ENCODE measurements around the gene CPZ.

Gene CPZ

DNA sequence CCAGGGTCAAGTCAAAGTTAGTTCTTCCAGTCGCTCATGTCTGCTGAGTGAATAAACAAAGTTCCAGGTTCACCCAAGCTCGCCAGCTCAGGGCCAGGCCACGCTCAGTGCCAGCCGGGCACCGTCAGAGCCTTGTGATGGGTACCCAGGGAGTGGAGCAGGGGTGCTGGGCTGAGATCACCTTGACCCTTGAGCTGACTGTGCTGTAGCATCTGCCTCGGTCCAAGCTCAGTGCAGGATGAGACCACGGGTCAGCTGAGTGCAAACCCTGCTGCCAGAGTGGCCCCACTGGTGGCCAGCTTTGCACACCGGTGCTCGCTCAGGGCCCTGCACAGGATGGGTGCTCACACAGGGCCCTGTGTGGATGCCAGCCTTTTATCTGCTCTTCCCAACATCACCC is 4.3 kb downstream of the CPZ start:
- DNase-seq = no peak

GRCh38 chr4:8597319-8597718 is 4.8 kb downstream of the CPZ start:
- no peak for DNase-seq

- DNase-seq = no peak
These were observed 5.2 kb downstream of the CPZ start for GRCh38 chr4:8597791-8598190.

GRCh38 chr4:8598391-8599090 is 6.0 kb downstream of the CPZ start:
- DNase-seq = no peak

DNA sequence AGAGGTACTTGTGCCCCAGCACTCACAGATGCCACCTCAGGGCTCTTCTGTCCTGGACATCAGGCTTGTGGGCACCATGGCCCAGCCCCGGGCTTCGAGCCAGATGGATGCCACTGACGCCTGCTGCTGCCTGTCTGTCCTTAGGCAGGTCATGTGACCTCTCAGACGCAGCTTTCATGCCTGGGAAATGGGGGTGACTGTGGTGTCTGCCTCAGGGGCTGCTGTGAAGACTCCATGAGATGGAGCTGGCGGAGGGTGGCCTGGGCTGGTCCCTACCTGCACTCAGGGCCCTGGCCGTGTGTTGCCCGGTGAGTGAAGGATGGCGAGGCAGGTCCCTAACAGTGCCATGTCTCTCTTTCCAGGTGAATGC is 6.5 kb downstream of the CPZ start:
- no peak for DNase-seq

- DNase-seq = peak; percentile 89
These were observed 7.1 kb downstream of the CPZ start for GRCh38 chr4:8599657-8600056.

DNA sequence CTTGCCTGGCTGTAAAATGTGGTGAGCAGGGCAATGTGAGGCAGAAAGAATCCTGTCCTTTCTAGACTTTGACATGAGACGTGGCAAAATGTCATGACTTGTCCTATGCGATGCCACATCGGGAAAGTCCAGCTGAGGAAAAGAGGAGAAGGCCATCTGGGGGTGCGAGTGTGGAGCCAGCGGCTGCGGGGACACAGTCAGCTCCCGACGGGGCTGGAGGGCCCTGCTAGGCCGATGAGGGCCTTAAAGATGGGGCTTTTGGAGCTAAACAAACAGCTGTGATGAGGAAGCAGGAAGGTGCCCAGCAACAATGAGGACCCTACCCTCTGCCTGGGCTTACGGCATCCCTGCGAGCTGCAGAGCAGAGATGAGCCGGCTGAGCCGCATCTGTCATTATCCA is 7.7 kb downstream of the CPZ start:
- no peak for DNase-seq

GRCh38 chr4:8600686-8601085 is 8.1 kb downstream of the CPZ start:
- DNase-seq = no peak

GRCh38 chr4:8601086-8601485 is 8.5 kb downstream of the CPZ start:
- no peak for DNase-seq

DNA sequence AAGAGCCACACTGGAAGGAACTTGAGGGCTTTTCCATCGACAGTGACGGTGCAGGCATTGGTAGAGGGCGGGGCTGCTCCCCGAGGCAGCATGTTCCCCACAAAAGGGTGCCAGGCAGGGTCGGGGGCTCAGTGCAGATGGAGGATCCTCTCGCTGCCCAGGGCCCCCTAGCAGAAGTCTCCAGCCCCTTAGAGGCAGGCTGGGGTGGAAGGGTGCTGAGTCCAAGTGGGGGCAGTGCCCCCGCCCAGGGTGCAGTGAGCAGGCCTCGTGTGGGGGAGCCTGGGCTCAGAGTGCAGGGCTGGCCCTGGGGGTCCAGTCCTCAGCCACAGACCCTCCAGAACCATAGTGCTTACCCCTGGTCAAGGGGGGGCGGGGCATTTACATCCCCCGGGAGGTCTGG is 9.0 kb downstream of the CPZ start:
- no peak for DNase-seq

- DNase-seq = peak; percentile 63
These were observed 10.3 kb downstream of the CPZ start for GRCh38 chr4:8602686-8603430.

GRCh38 chr4:8603931-8604330 is 11.4 kb downstream of the CPZ start:
- no peak for DNase-seq

GRCh38 chr4:8605289-8605688 is 12.7 kb downstream of the CPZ start:
- no peak for DNase-seq

DNA sequence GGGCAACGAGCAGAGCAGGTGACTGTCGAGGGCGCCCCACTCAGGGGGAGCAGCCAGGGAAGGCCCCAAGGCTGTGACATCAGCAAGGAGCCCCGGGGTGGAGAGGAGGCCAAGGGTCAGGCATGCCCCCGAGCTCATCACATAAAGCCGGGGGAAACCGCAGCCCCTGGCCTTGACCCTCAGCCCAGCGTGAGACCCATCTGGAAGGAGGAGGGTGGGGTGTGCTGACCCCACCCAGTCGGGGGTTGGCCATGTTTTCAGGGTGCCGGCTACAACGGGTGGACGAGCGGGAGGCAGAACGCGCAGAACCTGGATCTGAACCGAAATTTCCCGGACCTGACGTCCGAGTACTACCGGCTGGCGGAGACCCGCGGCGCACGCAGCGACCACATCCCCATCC is 13.9 kb downstream of the CPZ start:
- DNase-seq = no peak

- DNase-seq = no peak
These were observed 14.4 kb downstream of the CPZ start for GRCh38 chr4:8606966-8607365.

GRCh38 chr4:8607603-8608481 is 15.3 kb downstream of the CPZ start:
- DNase-seq = no peak

GRCh38 chr4:8608714-8609391 is 16.3 kb downstream of the CPZ start:
- no peak for DNase-seq

- no peak for DNase-seq
These were observed 16.8 kb downstream of the CPZ start for GRCh38 chr4:8609406-8609805.

DNA sequence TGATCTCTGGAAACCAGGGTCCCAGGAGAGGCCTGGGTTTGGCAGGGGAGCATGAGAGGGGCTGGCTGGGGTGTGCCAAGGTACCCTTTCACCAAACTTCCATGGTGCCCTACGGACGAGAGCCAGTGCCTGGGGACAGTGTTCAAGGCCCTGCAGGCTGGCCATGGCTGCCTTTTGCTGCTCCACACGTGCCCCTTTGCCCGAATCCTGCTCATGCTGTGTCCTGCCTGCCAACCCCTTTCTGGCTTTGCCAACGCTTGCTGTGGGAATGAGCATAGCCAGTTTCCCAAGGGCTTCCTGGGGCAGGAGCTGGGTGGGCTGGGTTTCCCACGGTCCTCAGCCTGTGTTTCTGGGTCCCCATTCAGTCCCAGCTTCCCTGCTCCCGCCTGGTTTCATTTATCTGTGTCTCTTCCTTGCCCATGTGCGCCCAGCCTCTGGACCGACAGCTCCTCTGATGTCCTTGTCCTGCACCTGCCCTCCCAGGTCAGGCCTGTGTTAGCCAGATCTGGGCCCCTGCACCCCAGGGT is 17.3 kb downstream of the CPZ start:
- no peak for DNase-seq

DNA sequence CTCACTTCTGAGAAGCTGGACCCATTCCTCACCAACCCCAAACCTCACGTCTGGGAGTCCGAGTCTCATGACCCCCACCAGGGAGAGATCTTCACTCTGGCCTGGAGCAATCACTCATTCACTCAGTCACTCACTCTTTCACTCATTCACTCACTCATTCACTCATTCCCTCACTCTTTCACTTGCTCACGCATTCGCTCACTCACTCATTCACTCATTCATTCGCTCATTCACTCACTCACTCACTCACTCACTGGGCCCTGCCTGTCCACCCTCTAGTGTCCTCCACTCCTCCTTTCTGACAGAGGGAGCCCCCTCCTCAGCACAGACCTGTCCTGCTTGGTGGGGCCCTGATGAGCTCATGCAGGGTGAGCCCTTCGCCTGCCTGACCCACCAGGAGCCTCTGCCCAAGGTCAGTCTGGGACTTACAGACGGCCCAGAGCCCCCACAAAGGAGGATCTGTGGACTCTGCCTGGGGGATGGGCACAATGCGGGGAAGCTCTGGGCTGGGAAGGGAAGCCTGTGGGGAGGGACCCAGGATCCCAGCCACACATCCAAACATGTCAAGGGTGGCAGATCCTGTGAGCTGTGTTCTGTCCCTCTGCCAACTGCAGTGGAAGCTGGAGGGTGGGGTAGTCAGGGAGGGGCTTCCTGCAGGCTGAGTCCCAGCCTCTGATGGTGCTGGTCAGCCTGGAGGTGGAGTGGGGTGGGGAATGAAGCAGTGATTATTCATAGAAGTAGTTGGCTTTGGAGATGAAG is 18.5 kb downstream of the CPZ start:
- DNase-seq = no peak

DNA sequence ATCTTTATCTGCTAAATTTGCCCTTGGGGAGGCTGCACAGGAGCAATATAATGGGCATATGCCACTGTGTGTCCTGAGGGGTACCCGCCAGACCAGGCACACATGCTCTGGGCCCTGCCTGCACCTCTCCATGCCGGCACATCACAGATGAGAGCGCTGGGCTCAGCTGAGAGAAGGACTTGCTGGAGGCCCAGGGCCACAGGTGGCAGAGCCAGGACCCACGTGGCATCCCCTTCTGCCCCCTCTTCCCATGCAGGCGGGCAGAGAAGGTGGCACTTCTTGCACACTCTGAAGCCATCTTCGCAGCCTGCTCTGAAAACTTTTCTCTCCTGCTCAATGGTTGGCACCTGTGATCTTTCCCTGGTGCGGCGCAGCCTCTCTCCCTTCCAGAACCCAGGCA is 20.1 kb downstream of the CPZ start:
- no peak for DNase-seq

Data from MV-4-11 (cell line).